ENCODE data around the gene SPEF1. TPM values are rescaled to one million over a fixed set of nuclear protein-coding genes. Genes with fewer than 3 reads are reported as not detected.

The SPEF1 gene
- total and polyA plus RNA-seq, 9 donors: 0.43 to 27.9 (median 1.0) TPM; not detected in 3

DNA sequence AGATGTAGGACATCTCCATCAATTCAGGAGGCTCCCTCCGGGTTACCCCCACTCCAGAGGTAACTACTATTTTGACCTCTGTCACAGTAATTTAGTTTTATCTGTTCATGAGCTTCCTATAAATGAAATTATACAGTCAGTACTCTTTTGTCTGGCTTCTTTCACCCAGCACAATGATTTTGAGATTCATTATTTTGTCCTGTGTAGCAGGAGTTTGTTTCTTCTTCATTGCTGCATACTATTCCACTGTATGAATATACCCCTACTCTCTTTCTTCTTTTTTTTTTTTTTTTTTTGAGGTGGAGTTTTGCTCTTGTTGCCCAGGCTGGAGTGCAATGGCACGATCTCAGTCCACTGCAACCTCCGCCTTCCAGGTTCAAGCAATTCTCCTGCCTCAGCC lies 27.3 kb upstream of the SPEF1 start:
- no peaks in the 10 kb centered on the region for H3K9me3 ChIP-seq
- 78 to 87% (median 82%) methylated on average over 3 of the region's 3 CpGs for WGBS, 3 donors
- no peak overlapping the region for H3K4me3 ChIP-seq
- intact Hi-C loops (cut with DNase I): no loop called here
- no peaks in the 10 kb centered on the region for H3K27me3 ChIP-seq
- no peaks in the 10 kb centered on the region for H3K36me3 ChIP-seq
- DNase-seq: no peak
- peaks cover 24% of the 10 kb centered on the region for H3K4me1 ChIP-seq (ENCODE audit: insufficient read depth)
- H3K27ac ChIP-seq: peak overlapping the region; percentile 92 to 94
- no peak for TF ChIP-seq POLR2A (IDR thresholded peaks at IDR 0.05)
- TF ChIP-seq EP300 (IDR thresholded peaks at IDR 0.05): no peak
- TF ChIP-seq, protein P1, sequence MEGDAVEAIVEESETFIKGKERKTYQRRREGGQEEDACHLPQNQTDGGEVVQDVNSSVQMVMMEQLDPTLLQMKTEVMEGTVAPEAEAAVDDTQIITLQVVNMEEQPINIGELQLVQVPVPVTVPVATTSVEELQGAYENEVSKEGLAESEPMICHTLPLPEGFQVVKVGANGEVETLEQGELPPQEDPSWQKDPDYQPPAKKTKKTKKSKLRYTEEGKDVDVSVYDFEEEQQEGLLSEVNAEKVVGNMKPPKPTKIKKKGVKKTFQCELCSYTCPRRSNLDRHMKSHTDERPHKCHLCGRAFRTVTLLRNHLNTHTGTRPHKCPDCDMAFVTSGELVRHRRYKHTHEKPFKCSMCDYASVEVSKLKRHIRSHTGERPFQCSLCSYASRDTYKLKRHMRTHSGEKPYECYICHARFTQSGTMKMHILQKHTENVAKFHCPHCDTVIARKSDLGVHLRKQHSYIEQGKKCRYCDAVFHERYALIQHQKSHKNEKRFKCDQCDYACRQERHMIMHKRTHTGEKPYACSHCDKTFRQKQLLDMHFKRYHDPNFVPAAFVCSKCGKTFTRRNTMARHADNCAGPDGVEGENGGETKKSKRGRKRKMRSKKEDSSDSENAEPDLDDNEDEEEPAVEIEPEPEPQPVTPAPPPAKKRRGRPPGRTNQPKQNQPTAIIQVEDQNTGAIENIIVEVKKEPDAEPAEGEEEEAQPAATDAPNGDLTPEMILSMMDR (IDR thresholded peaks at IDR 0.05): no peak

DNA sequence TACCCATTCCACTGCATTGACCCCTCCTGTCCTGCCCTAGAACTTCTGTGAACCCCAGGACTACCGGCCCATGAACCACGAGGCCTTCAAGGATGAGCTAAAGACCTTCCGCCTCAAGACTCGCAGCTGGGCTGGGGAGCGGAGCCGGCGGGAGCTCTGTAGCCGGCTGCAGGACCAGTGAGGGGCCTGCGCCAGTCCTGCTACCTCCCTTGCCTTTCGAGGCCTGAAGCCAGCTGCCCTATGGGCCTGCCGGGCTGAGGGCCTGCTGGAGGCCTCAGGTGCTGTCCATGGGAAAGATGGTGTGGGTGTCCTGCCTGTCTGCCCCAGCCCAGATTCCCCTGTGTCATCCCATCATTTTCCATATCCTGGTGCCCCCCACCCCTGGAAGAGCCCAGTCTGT lies 23.5 kb upstream of the SPEF1 start:
- H3K27ac ChIP-seq: peak overlapping the region; percentile 58 to 94
- intact Hi-C loops (cut with DNase I): no loop called here
- no peaks in the 10 kb centered on the region for H3K9me3 ChIP-seq
- WGBS, 3 donors: 85 to 89% (median 86%) methylated on average over 11 of the region's 11 CpGs
- TF ChIP-seq EP300 (IDR thresholded peaks at IDR 0.05): no peak
- no peak for TF ChIP-seq POLR2A (IDR thresholded peaks at IDR 0.05)
- TF ChIP-seq, protein P1 (IDR thresholded peaks at IDR 0.05): no peak
- H3K36me3 ChIP-seq: no peaks in the 10 kb centered on the region
- H3K4me1 ChIP-seq (ENCODE audit: insufficient read depth): peaks cover 16% of the 10 kb centered on the region
- no peaks in the 10 kb centered on the region for H3K27me3 ChIP-seq
- no peak overlapping the region for H3K4me3 ChIP-seq
- DNase-seq: peak in 1 of 5 donors; percentile 34

DNA sequence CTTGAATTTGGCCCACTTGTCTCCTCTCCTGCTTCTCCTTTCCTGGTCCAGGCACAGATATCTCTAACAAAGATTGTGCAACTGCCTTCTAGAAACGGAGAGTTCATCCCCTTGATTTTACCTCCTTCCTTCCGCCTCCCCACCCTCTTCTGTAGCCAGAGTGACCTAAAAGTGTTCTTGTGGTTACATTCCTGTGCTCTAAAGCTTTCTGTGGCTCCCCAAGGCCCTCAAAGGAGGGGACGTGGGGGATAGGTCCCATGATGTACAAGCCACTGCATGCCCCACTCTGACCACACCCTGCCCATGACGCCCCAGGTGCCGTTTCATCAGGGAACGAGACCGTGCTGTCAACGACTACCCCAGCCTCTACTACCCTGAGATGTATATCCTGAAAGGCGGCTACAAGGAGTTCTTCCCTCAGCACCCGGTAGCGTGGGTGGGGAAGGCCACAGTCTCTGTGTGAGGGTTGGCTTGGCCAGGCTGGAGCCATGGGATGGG lies 23.1 kb upstream of the SPEF1 start:
- no peak overlapping the region for H3K4me3 ChIP-seq
- H3K27me3 ChIP-seq: no peaks in the 10 kb centered on the region
- peaks cover 16% of the 10 kb centered on the region for H3K4me1 ChIP-seq (ENCODE audit: insufficient read depth)
- no peak for TF ChIP-seq POLR2A (IDR thresholded peaks at IDR 0.05)
- TF ChIP-seq EP300 (IDR thresholded peaks at IDR 0.05): no peak
- TF ChIP-seq, protein P1 (IDR thresholded peaks at IDR 0.05): no peak
- intact Hi-C loops (cut with DNase I): no loop called here
- H3K36me3 ChIP-seq: no peaks in the 10 kb centered on the region
- DNase-seq: peak in 1 of 5 donors; percentile 24
- 82 to 89% (median 84%) methylated on average over 11 of the region's 11 CpGs for WGBS, 3 donors
- H3K9me3 ChIP-seq: no peaks in the 10 kb centered on the region
- no peak overlapping the region for H3K27ac ChIP-seq

DNA sequence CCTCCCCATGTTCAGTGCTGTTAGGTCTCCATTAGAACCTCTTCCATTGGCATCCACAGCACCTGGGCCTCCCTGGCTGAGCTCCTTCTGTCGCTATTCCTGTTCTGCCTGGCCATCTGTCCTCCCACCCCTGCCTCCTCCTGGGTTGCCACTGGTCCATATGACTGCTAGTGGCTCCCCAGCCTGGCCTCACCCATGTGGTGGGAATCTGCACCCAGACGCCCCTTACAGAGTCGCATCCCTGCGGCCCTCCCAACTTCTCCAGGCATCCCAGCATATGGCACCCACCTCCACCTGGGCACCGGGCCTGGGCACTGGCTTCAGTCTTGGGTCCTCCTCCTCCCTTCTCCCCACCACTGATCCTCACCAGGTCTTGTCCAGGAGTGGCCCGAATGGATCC lies 22.6 kb upstream of the SPEF1 start:
- no peaks in the 10 kb centered on the region for H3K27me3 ChIP-seq
- no peak overlapping the region for H3K27ac ChIP-seq
- no peak for TF ChIP-seq EP300 (IDR thresholded peaks at IDR 0.05)
- TF ChIP-seq, protein P1 (IDR thresholded peaks at IDR 0.05): no peak
- no peak for TF ChIP-seq POLR2A (IDR thresholded peaks at IDR 0.05)
- H3K4me3 ChIP-seq: no peak overlapping the region
- WGBS, 3 donors: 83 to 95% (median 94%) methylated on average over 6 of the region's 6 CpGs
- intact Hi-C loops (cut with DNase I): no loop called here
- DNase-seq: peak in 1 of 5 donors; percentile 31
- peaks cover 16% of the 10 kb centered on the region for H3K4me1 ChIP-seq (ENCODE audit: insufficient read depth)
- H3K36me3 ChIP-seq: no peaks in the 10 kb centered on the region
- no peaks in the 10 kb centered on the region for H3K9me3 ChIP-seq
